GM19023 (cell line): Measurements from ENCODE around the gene SLAIN2.

Experiments
- ATAC-seq: cut with Tn5 transposase; IDR thresholded peaks from one replicate; pipeline ENCODE4 v1.9.1; 2021; ENCODE audit warnings: mild to moderate bottlenecking, moderate library complexity; ENCODE audit not compliant: unreplicated experiment

SLAIN2 gene

DNA sequence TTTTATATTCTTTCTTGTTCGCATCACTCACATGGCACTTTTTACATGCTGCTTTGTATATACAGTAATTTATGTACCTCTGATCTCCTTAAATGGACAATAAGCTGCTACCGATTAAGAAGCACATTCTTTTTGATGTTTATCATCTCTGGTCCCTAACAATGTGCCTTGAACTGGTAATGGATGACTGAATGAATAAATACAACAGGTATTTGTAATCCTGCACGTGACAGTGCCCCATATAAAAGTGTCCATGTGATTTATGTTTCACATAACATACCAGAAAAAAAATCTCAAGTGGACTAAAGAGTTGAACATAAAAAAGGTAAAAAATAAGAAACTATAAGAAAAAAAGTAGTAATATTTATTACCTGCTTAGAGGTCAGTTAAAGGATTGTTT is 7.7 kb upstream of the SLAIN2 start:
- no peak for ATAC-seq

DNA sequence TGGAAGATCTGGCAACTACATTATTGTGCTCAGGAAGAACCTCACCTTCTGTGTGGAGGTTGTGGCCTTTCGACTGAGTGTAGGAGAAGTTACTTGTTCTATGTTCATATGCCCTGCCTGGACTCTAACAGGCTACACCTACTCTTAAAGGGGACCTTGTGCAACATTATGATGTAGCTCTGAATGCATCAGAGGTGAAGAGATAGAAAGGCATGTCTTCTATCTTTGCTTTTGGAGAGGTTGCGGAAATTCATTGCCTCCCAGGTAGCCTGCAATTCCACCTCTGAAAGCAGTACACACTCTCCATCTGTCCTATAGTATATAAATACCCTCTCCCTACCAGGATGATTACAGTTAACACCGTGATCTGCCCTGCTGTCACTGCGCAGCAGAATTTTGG is 7.1 kb upstream of the SLAIN2 start:
- no peak for ATAC-seq

DNA sequence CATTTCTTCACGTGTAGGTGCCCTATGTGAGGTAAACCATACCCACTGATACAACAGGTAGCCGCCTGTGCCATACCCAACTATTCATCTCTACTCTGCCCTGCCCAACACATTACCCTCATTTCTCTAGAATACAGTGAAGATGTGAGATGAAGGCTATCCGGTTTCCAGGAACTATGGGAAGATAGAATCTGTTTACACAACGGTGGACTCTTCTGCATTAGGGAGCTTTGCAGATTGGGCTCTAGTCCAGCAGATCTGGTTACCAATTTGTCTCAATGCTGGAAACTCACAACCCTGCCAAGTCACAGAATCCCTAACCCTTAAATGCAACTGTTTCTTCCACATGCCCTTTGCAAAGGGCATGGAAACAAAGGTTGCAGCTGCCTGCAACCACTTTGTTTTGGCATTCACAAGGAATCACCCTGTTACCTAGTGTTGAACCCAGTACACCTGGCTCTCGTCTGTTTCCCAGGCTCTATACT is 6.4 kb upstream of the SLAIN2 start:
- ATAC-seq = no peak

DNA sequence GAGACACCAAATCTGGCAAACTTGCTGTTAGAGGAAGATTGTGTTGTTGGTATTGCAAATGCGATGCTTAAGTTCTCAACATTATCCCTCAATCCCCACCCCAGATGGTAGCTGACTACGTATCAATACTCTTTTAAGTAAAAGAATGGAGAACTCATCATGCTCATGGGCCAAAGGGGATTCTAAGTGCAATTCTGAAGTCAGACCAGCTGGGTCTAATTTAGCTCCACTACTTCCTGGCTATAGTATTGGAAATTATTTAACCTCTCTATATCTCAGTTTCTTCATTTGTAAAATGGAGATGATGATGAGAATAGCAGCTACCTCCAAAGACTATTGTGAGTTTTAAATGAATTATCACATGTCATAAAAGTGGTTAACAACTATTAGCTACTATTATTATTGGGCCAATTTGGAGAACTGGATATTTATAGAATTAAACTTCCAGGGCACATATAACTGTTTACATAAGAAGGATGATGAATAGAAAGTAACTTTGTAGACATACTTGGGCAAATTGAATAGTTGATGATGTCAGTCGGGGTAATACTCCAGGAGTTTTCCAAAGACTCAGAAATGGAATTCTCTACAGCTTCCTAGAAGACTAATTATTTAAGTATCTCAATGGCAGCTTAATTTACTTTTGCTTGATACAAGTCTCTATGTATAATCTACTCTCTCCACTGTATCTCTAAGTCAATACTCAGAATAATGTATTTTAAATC is 5.0 kb upstream of the SLAIN2 start:
- ATAC-seq = no peak

DNA sequence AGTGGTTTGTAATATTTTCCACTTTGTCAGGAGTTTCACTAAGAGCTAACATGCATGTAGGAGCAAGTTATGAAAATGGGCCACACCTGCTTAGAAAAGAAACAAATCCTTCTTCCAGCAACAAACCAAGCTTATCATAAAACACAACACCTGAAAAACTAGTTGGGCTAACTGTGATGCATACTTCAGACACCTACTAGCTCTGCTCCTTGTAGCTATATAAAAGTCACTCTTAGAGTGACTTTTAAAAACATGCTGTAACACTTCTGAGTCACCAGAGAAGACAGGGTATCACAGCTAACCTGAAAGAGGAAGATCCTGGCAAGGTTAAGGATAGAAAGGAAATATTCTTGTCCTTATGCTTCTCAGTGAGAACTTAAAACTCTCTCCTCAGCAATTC is 3.6 kb upstream of the SLAIN2 start:
- ATAC-seq = no peak

DNA sequence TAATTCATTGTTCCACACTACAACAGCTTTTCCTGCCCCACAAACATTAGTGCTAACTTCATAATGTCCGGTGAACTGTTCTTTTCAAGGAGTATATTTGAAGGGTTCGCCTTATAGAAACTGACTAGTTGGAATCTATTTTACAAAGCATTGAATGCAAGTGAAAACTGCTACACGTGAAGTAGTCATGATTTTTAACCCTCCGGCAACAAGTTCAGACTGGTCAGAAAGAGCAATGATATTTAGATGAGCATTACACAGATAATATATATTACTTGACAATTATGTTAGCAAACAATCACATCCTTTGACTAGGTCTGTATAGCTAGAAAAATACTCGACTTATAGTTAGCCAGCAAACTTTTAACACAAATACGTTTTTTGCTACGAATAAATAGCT is 1.7 kb upstream of the SLAIN2 start:
- ATAC-seq = no peak

DNA sequence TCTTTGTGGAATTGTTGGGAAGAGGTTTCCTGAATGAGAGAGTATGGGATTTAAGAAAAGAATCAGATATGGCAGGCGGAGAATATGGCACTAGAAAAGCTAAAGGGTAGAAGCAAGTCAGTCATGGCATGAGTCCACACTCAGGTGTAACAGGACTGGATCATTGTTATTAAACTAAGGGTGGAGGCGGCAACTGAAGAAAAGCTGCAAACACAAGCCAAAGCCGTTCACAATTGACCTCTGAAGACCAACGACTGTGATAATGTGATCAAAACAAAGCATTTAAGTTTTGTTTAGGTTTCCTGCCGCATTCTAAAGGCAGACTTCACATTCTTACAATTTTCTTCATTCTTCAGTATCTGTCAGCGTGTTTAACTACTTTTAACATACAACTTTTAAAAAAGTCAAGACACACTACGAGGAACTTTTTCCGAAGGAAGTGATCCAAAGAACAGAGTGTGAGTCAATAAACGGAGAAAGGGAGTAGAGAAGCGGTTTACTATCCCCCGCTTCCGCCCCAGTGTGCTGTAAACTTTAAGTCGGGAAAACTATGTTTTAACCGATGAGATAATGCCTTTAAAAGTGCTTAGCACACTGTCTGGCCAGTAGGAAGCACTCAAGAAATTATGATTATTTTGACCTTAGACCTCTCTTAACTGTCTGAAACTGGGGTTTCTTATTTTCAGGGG is 909 bp upstream of the SLAIN2 start:
- ATAC-seq = peak; percentile 1

DNA sequence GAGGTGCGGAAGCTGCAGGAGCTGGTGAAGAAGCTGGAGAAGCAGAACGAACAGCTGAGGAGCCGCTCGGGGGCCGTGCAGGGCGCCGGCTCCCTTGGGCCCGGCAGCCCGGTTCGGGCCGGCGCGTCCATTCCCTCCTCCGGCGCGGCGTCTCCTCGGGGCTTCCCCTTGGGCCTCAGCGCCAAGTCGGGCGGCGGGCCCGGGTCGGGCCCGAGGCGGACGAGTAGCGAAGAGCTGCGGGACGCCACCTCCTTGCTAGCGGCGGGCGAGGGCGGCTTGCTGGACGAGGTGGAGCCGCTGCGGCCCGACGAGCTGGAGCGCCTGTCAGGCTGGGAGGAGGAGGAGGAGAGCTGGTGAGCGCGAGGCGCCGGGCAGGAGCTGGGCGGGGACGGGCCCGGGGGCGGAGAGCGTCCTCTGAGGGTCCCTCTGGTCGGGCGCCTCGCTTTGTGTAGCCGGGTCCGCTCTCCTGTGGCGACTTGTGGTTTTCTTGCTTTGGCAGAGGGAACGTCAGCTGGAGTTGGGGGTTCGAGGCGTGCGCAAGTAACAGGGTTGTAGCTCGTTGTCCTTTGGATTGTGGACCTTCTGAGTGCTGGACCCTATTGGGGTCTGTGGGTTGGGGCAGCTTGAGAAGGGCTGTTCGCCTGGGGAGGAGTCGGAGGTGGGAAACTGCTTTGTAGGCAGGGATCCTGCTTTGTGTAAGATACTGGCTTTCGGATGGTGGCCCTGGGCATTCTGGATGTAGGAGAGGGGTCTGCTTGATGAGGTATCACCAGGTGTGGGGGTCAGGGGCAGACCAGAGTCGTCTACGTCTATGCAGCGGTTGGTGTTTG is 662 bp downstream of the SLAIN2 start:
- peak; percentile 22 for ATAC-seq

DNA sequence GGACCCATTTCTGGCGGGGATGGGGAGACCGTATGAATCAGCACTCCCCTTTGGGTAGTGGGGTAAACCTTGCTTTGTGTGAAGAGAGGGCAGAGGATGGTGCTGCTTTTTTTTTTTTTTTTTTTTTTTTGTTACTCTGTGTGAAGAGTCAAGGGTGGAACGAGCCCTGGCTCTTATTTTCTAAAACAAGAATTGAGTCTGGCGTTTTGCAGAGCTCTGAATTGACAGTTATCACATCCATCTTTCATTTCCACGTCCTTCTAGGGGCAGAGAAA is 1.2 kb downstream of the SLAIN2 start:
- ATAC-seq = no peak

DNA sequence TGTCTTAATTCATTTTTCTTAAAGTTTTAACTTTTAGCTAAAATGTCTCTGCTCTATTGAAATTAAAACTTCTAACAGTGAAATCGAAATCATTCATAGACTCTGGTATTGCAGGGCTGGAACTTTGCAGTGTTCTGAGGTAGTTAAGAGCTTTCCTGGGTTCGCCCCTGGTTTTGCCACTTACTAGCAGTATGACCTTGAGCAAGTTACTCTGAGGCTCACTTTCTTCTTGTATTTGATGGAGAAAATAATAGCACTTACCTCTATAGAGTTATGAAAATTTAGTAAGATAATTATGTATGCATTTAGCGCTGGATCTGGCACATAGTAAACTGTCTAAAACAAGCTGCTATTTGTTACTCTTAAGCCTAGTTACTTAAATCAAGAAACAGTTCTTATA is 1.7 kb downstream of the SLAIN2 start:
- ATAC-seq = no peak

DNA sequence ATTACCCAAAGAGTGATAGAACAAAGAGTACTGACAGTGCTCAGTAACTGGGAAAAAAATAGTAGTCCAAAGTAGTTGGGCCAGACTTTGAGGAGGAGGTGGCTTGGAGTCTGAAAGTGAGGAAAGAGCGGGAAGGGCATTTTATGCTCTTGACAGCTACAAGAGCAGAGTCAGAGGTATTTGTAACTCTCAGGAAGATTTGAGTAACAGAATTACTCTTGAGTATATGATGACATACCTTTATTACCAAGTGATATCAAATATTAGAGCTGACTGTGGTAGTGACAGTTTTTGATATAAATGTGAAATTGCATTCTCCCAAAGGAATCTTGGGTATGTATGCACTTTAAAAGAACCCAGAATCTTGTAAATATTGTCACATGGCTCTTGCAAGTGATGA is 2.2 kb downstream of the SLAIN2 start:
- ATAC-seq = no peak

DNA sequence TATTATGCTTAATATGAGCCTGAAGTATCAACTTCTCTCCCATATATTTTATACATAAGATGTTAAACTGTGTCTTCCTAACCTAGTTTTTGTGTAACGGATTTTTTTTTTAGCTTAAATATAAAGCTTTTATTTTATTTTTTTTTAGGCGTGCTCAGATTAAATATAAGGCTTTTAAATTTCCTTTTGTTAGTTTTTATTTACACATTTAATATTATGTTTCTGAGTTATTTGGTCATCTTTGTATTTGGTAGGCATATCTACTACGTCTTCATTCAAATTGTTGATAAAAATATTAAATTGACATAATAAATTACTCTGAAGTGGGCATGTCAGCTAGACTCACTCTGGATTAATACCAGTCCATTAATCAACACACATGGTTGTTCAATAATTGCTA is 4.2 kb downstream of the SLAIN2 start:
- ATAC-seq = no peak

DNA sequence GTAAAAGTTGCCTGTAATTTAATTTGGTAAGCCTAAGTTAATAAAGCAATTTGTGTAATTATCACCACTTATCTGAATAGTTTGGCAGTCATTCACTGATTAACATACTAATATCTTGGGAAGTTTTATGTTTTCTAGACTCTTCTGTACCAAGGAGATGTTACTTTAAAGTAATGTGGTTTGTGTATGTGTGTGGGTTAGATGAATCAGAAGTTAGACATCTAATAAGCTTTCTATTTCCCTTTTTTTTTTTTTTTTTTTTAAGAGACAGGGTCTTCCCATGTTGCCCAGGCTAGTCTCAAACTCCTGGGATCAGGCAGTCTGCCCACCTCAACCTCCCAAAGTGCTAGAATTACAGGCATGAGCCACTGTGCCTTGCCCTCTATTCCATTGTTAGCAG is 5.3 kb downstream of the SLAIN2 start:
- ATAC-seq = no peak

DNA sequence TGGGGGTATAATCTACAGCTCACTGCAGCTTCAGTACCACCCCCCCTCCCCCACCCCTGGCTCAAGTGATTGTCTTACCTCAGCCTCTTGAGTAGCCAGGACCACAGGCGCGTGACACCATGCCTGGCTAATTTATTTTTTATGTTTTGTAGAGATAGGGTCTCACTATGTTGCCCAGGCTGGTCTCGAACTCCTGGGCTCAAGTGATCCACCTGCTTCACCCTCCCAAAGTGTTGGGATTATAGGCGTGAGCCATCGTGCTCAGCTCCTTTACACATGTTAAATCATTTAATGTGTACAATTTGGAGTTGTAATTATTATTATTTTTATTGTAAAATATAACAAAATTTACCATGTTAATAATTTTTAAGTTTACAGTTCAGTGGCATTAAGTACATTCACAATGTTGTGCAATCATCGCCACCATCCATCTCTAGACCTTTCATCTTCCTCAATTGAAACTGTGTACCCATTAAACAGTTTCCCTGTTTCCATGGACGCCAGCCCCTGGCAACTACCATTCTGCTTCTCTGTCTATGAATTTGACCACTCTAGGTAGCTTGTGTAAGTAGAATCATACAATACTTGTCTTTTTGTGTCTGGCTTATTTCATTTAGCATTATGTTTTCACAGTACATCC is 6.1 kb downstream of the SLAIN2 start:
- ATAC-seq = no peak

DNA sequence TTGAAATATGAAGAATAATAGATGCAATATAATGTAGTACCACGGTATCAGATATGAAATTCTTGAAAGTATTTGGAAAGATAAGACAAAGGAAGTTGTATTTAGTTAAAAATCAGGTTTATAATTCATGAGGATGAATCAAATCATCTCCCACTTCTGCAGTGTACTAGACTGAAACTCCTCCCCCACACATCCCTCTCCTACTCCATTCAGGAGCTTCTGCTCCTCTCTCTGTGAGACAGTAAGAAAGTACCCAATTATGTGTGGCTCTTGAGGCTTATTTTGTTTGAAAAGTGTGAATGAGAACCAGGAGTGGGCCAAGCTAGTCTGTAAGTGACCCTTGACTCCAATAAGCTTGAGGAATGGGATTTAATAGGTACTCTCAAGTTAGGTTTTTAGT is 9.5 kb downstream of the SLAIN2 start:
- no peak for ATAC-seq

DNA sequence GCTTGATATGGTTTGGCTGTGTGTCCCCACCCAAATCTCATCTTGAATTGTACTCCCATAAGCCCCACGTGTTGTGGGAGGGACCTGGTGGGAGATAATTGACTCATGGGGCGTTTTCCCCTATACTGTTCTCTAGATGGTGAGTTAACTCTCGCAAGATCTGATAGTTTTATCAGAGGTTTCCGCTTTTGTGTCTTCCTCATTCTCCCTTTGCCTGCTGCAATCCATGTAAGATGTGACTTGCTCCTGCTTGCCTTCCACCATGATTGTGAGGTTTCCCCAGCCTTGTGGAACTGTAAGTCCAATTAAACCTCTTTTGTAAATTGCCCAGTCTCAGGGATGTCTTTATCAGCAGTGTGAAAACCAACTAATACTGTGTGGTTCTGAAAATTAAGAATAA is 11.5 kb downstream of the SLAIN2 start:
- no peak for ATAC-seq

DNA sequence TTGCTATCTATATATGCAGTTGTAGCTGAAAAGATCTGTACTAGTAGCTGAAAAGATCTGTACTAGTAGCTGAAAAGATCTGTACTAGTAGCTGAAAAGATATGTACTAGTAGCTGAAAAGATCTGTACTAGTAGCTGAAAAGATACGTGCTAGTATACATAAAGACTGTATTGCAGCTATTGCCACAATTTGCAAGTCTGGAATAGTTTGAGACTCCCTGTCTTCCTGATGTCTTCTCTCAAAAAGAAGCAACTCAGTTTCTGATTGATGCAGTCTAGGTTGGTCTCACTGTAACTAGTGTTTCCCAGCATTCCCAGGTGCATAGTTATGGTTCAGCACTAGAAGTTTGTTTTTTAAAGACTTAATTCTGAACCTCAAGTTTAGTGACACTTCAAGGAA is 15.0 kb downstream of the SLAIN2 start:
- no peak for ATAC-seq

DNA sequence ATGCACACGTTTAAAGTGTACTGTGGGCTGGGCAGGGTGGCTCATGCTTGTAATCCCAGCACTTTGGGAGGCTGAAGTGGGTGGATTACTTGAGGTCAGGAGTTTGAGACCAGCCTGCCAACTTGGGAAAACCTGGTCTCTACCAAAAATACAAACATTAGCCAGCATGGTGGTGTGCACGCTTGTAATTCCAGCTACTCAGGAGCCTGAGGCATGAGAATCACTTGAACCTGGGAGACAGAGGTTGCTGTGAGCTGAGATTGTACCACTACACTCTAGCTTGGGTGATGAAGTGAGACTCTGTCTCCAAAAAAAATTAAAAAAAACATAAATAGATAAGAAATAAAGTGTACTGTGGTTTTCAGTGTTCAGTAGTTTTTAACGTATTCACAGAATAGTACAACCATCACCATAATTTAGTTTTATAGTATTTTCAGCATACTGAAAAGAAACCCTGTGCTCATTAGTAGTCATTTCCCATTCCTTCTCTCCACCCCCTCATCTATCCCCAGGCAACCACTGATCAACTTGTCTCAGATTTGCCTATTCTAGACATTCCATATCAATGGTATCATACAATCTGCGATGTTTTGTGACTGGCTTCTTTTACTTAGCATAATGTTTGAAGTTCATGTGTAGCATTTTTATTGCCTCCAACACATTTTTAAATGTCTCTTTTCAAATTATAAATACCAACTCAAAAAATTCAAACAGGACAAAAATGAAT is 19.1 kb downstream of the SLAIN2 start:
- ATAC-seq = no peak

DNA sequence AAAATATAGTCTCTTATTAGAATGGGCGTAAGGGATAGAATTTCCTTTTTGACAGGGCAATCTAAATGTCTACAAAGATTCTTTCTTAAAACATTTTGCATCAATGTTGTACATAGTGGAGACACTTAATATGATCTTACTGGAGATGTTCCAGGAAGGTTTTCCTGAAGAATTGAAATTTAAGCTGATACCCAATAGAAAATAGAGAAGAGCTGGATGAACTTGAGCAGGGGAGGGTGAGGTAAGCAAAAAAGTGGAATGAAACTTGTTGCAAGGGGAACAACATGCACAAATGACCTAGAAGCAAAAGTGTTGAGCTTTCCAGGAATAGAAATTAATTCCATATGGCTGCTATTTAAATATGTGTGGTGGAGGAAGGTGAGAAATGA is 19.7 kb downstream of the SLAIN2 start:
- ATAC-seq = no peak

DNA sequence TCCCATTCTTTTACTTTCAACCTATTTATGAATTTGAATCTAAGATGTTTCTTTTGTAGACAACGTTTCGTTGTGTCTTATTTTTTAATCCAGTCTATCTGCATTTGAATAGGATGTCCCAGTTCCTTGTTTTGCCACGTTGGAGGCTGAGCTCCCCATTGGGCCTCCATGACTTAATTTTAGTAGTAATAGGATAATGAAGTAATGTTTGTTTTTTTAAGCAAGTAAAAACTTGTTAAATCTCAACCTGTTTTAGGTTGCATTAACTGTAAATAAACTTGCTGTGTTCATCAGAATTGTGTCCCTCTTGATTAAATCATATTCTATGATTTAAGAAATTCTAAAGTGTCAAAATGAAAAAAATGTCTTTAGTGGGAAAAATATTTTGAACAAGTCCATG is 25.3 kb downstream of the SLAIN2 start:
- no peak for ATAC-seq

DNA sequence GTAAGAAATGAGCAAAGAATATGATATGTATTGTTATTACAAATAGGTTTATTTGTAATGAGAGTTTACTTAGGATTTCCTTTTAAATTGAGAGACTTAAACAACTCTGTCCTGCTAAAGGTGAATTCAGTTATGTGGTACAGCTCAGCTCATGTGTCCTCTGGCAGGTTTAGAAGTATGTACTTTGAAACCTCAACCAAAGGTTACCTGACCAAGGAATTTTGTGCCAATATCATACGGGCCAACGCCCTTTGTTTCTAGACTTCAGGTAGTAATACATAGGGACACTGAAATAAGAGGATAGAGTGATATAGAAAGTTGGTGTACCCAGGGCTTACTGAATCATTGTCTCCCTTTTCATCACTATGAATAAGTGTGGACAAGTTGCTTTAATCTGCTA is 25.7 kb downstream of the SLAIN2 start:
- no peak for ATAC-seq
